HG03439 (cell line): ENCODE data around the gene IFI27L1.

ENCODE experiments used
- ATAC-seq: cut with Tn5 transposase; IDR thresholded peaks from one replicate; pipeline ENCODE4 v1.9.1; 2021; ENCODE audit warnings: mild to moderate bottlenecking, moderate library complexity; ENCODE audit not compliant: unreplicated experiment

Gene IFI27L1

GRCh38 chr14:94080621-94081385 lies at the start of gene IFI27L1, which contains the start of gene DDX24:
TSS of gene IFI27L1 (plus strand) at chr14:94081310. CDS start at chr14:94096938, 15,628 bp downstream.
TSS of gene DDX24 (minus strand) at chr14:94081202. CDS start at chr14:94079742, 1,460 bp downstream.
- ATAC-seq: peak; percentile 98

DNA sequence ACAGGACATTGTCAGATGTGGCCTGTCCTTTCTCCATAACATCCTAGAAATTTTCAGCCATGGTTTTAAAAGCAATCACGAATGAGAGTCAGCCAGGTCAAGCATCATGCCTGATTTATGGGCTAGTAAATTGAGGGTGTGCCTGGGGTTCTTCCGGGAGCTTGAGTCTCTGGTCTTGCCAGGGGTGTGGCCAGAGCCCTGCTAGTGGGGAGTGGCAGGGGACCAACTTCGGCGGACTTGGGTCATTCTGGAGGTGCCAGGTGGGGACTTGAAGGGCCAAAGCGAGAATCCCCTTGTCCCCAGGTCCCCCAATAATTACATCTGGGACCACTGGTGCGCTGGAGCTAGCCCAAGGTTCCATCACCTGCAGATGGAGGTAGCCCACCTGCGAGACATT lies 49.2 kb upstream of the IFI27L1 start:
- no peak for ATAC-seq

- no peak for ATAC-seq
Measured at GRCh38 chr14:94034886-94035285, 46.2 kb upstream of the IFI27L1 start.

- peak; percentile 81 for ATAC-seq
Measured at GRCh38 chr14:94036313-94037167, 44.6 kb upstream of the IFI27L1 start.

DNA sequence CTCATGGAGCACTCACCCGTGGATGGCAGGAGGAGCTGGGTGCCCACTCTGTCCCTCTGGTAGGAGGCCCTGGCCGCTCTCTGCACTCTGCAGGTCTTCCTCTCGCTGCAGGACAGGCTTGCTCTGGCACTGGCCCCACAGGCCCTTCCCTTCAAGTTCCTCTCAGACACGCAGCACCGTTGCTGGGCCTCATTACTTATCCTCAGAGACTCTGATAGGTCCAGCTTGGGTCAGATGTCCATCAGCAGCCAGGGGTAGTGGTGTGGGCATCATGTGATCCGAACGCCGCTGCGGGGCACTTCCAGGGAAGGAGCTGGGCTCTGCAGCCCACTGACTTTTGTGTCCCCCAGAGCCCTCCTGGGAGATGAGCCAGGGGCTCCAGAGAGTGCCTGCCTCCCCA lies 43.2 kb upstream of the IFI27L1 start:
- no peak for ATAC-seq

GRCh38 chr14:94038510-94038909 lies 42.6 kb upstream of the IFI27L1 start:
- ATAC-seq: no peak

DNA sequence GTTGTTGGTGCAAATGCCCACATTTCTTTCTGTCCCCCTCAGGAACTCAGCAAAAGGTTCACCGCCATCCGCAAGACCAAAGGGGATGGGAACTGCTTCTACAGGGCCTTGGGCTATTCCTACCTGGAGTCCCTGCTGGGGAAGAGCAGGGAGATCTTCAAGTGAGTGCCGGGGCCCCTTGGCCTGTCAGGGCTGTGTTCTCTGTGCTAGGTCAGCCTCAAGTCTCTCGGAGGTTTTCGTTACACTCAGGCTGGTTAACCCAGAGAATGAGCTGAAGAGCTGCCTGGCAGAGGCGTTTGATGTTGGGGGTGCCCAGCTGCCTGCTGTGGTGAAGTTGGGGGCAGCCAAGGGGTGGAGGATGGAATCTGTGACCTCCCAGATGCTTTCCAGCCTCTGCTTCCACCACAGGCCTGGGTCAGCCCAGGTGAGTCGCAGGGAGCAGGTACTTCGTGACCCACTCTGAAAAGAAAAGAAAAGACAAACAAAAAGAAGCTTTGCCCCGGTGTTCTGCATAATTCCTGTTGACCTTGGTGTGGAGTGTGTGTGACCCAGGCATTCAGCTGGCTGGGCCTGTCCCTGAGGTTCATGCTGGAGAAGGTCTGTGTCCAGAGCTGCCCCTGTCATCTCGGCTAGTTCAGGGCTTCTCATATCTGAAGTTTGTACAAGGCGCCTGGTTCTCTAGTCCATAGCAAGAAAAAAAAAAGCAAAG lies 42.0 kb upstream of the IFI27L1 start:
- ATAC-seq: no peak

- no peak for ATAC-seq
Measured at GRCh38 chr14:94040247-94040646, 40.9 kb upstream of the IFI27L1 start.

- no peak for ATAC-seq
Measured at GRCh38 chr14:94040796-94041195, 40.3 kb upstream of the IFI27L1 start.

GRCh38 chr14:94041551-94042346 lies 39.4 kb upstream of the IFI27L1 start:
- ATAC-seq: no peak

DNA sequence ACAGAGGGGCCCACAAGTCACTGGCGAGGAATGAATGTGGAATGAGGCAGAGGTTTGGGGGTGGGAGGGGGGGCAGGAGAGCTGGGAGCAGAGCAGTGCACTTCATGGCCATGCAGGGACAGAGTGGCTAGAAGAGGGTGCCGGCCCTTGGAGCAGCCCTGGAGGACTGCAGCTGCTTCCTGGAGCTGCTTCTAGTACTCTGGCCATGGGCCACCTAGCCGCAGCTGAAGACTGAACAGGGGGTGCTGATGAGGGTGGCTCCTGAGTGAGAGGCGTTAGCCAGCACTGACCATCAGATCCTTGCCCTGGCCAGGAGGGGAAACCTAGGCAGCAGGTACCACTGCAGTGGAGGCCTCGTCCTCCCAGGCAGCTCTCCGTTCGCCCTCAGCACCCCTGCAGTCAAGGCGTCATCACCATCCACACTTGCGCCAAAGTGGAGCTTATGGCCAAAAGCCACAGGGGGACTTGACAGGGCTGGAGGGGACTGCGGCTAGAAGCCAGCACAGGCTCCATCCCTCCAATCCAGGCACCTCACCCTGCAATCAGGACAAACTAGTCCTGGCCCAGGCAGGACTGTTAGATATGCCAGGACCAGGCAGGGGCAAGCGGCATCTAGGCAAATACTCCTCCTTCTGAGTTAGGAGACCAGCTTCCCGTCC lies 38.5 kb upstream of the IFI27L1 start:
- ATAC-seq: no peak

DNA sequence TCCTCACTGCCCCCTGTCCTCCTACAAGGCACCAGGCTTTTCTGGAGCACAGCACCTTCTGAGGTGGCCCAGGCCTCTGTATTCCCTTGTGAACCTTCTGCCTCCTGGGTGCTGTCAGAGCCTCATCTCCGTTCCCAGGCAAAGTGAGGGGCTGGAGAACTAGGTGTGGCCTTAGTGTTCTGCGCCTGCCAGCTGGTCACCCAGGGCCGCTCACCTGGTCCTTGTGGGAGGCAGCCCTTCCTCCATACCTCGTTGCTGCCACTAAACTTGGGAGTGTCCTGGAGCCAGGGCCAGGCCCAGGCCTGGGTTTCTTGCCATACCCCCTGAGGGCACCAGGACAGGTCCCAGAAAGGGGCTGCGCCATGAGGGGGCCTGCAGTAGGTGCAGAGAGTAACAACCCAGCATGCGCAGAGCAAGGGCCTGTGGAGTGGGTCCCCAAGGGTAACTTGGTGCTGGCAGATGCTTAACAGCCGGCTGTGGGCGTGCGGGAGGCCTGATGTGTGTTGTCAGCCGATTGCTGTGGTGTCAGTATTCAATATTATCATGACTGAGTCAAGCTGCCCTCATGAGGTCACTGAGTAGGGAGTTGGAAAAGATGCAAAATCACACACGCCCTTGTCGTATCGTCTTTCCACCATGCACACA lies 37.9 kb upstream of the IFI27L1 start:
- no peak for ATAC-seq

GRCh38 chr14:94043756-94044475 lies 37.2 kb upstream of the IFI27L1 start:
- ATAC-seq: no peak

DNA sequence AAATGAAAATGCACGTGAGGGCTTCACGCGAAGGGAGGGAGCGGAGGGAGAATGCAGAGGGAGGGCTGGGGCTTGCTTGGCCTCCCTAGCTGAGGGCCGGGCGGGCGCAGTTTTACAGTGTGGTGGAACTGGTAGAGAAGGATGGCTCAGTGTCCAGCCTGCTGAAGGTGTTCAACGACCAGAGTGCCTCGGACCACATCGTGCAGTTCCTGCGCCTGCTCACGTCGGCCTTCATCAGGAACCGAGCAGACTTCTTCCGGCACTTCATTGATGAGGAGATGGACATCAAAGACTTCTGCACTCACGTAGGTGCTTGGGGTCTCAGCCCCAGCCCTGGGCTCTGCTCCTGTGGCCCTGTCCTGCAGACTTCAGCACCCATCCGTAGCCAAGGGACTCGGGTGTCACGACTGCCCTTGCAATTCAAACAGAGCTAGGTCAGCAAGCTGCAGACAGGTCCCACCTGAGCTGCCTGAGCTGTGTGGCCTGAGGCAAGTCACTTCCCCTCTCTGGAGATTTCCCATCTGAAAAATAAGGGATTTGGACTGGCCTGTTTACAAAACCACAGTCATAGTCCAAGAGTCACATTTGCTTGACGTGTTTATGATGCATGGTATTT lies 36.5 kb upstream of the IFI27L1 start:
- no peak for ATAC-seq

GRCh38 chr14:94045101-94045500 lies 36.0 kb upstream of the IFI27L1 start:
- ATAC-seq: no peak

DNA sequence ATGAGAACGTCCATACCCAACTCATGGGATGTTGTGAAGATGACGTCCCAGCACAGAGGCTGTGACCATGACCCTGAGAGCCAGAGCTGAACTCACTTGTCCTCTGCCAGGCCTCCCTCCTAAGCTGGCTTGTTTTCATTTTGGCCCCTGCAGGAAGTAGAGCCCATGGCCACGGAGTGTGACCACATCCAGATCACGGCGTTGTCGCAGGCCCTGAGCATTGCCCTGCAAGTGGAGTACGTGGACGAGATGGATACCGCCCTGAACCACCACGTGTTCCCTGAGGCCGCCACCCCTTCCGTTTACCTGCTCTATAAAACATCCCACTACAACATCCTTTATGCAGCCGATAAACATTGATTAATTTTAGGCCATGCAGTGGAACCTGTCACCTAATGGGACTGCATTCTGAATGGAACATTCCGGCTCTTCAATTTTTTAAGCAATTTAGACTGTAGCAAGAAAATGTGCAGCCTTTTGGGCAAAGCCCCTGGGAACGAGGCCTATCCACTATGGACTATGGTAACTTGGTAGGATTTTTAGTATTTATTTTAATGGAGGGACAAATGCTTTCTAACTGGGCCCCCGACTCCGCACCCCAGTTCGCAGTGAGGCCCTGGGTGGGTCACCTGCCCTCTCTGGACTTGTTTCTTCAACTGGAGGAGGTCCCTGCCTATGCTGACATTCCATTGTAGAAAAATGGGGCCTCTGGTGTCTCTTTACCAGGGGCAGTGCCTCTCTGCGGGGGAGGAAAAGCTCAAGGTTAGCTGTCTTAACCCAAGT lies 35.4 kb upstream of the IFI27L1 start:
- ATAC-seq: no peak

- ATAC-seq: no peak
Measured at GRCh38 chr14:94046696-94047250, 34.3 kb upstream of the IFI27L1 start.
